GM19023 (cell line): ENCODE data around the gene MTNR1A.

ENCODE experiments used
- ATAC-seq: cut with Tn5 transposase; IDR thresholded peaks from one replicate; pipeline ENCODE4 v1.9.1; 2021; ENCODE audit warnings: mild to moderate bottlenecking, moderate library complexity; ENCODE audit not compliant: unreplicated experiment

Gene MTNR1A

GRCh38 chr4:186497043-186497442 is 58.3 kb downstream of the MTNR1A start:
- ATAC-seq = no peak

- ATAC-seq = no peak
Measured at GRCh38 chr4:186494496-186494895, 60.9 kb downstream of the MTNR1A start.

GRCh38 chr4:186487726-186488125 is 67.6 kb downstream of the MTNR1A start:
- no peak for ATAC-seq

- no peak for ATAC-seq
Measured at GRCh38 chr4:186486172-186486571, 69.2 kb downstream of the MTNR1A start.

- no peak for ATAC-seq
Measured at GRCh38 chr4:186485561-186486062, 69.8 kb downstream of the MTNR1A start.

GRCh38 chr4:186485150-186485549 is 70.2 kb downstream of the MTNR1A start:
- ATAC-seq = no peak

GRCh38 chr4:186483656-186484055 is 71.7 kb downstream of the MTNR1A start:
- ATAC-seq = no peak
